Measurements from ENCODE around the gene USP44. TPM values are rescaled to one million over a fixed set of nuclear protein-coding genes. Genes with fewer than 3 reads are reported as not detected.
A peak's percentile ranks its signal among the peaks of the same experiment; 100 is the strongest.

The USP44 gene
- total and polyA plus RNA-seq, 2 donors (not counting 3 experiments of a cell fraction or from before 2014, with no cell fraction given): 0.91 to 3.1 TPM

- Histone ChIP-seq H3K79me2 (ENCODE audit: control insufficient read depth, insufficient read depth, low read length) (no peaks in the 10 kb centered on the region), H3K9me3 (replicated peaks; ENCODE audit: control insufficient read depth, insufficient read depth, low read length) (no peaks in the 10 kb centered on the region), H3K4me1 (ENCODE audit: control insufficient read depth, extremely low read depth, insufficient read depth, low read length) (no peaks in the 10 kb centered on the region), H3K27me3 (ENCODE audit: control insufficient read depth in 2 of 2, insufficient read depth in 2 of 2, low read length in 2 of 2) (no peaks in the 10 kb centered on the region), H2AFZ (ENCODE audit: low read depth, low read length) (no peak overlapping the region), H3K9ac (replicated peaks; ENCODE audit: extremely low read depth, insufficient read depth, low read length) (no peak overlapping the region), H3K4me2 (ENCODE audit: insufficient read depth, low read length) (no peak overlapping the region), H4K20me1 (replicated peaks; ENCODE audit: control insufficient read depth, extremely low read depth, insufficient read depth, low read length) (no peaks in the 10 kb centered on the region), H3K36me3 (ENCODE audit: control insufficient read depth in 2 of 2, extremely low read depth in 1 of 2, insufficient read depth in 2 of 2, low read length in 2 of 2) (no peaks in the 10 kb centered on the region), H3K9me1 (replicated peaks; ENCODE audit: control insufficient read depth, extremely low read depth, insufficient read depth, low read length) (no peaks in the 10 kb centered on the region), H3K27ac (ENCODE audit: insufficient read depth, low read depth, low read length) (no peak overlapping the region), H3K4me3 (replicated peaks in 1 of 3; ENCODE audit: insufficient read depth in 1 of 3, low read depth in 1 of 3, low read length in 3 of 3) (no peak overlapping the region)
- no peak for TF ChIP-seq JUN (IDR thresholded peaks at IDR 0.05; ENCODE audit: borderline replicate concordance, insufficient read depth, insufficient read length, low read depth)
- peak; percentile 40 to 48 for TF ChIP-seq CTCF (IDR thresholded peaks at IDR 0.05; ENCODE audit: extremely low read depth in 1 of 2, insufficient read depth in 1 of 2, low read depth in 1 of 2, low read length in 2 of 2)
- TF ChIP-seq POLR2AphosphoS5 (IDR thresholded peaks at IDR 0.05; ENCODE audit: insufficient read depth, low read depth, low read length): no peak
- peak; percentile 86 for DNase-seq (ENCODE audit: low read depth, low spot score)
- no TSS peak for BruUV-seq (replicated peaks)
- ChIA-PET CTCF (interaction anchor here (0.6 to 3.6 kb wide), 41 partner anchors 11 to 1813 kb away, joined by 3 to 40 read pairs (median 4); partner anchors contain the start of genes NTN4 and SNRPF), POLR2A (interaction anchor here (0.7 kb wide), 1 partner anchor 404 kb away, joined by 4 read pairs; no protein-coding TSS in a partner anchor)
- intact Hi-C loops (cut with micrococcal nuclease) (loop anchor here (1.0 to 5.0 kb wide), 5 partner anchors 41 to 416 kb away; no protein-coding TSS in a partner anchor), dilution Hi-C loops (cut with MboI; ENCODE audit: extremely low pct_ligation_motif_present, low sequenced_read_pairs) (no loop called here)
- FAIRE-seq: peak; percentile 74
These were observed 31.2 kb upstream of the USP44 start for GRCh38 chr12:95582230-95583058.

Data from endothelial cell of umbilical vein (primary cell).